PFSK-1 (cell line): ENCODE measurements around the gene DOCK9.

Experiments used
- FOXP2 ChIP-seq: optimal IDR thresholded peaks from 2 replicates; pipeline ENCODE3; 2011; ENCODE audit warnings: borderline replicate concordance, control low read depth, inconsistent platforms; ENCODE audit not compliant: insufficient read depth; ENCODE audit errors: extremely low read length, extremely low read depth
- POLR2AphosphoS5 ChIP-seq: IDR thresholded peaks from 2 replicates; pipeline ENCODE4 v1.6.1; 2012; ENCODE audit warnings: low read depth, mild to moderate bottlenecking, control low read depth, low read length, moderate library complexity
- SIN3A ChIP-seq: IDR thresholded peaks from 2 replicates; pipeline ENCODE4 v1.6.1; 2012; ENCODE audit warnings: mild to moderate bottlenecking, low read length, moderate library complexity, borderline replicate concordance; ENCODE audit not compliant: insufficient read depth
- TAF1 ChIP-seq: IDR thresholded peaks from 2 replicates; pipeline ENCODE4 v1.6.1; 2012; ENCODE audit warnings: low read length, control low read depth, borderline replicate concordance; ENCODE audit not compliant: insufficient read depth
- TF ChIP-seq, protein P1 (sequence below), 2 experiments: IDR thresholded peaks; 2 replicates each; pipeline versions ENCODE4 v1.6.1 to v1.8.0; 2011 to 2012; ENCODE audit warnings: low read depth in 2 of 2, low read length in 2 of 2, control low read depth in 1 of 2, inconsistent platforms in 1 of 2, mild to moderate bottlenecking in 1 of 2, moderate library complexity in 1 of 2; ENCODE audit not compliant: insufficient read depth in 1 of 2

DOCK9 gene

GRCh38 chr13:98792321-98792720 is 185.5 kb downstream of the DOCK9 start:
- TF ChIP-seq, protein P1, sequence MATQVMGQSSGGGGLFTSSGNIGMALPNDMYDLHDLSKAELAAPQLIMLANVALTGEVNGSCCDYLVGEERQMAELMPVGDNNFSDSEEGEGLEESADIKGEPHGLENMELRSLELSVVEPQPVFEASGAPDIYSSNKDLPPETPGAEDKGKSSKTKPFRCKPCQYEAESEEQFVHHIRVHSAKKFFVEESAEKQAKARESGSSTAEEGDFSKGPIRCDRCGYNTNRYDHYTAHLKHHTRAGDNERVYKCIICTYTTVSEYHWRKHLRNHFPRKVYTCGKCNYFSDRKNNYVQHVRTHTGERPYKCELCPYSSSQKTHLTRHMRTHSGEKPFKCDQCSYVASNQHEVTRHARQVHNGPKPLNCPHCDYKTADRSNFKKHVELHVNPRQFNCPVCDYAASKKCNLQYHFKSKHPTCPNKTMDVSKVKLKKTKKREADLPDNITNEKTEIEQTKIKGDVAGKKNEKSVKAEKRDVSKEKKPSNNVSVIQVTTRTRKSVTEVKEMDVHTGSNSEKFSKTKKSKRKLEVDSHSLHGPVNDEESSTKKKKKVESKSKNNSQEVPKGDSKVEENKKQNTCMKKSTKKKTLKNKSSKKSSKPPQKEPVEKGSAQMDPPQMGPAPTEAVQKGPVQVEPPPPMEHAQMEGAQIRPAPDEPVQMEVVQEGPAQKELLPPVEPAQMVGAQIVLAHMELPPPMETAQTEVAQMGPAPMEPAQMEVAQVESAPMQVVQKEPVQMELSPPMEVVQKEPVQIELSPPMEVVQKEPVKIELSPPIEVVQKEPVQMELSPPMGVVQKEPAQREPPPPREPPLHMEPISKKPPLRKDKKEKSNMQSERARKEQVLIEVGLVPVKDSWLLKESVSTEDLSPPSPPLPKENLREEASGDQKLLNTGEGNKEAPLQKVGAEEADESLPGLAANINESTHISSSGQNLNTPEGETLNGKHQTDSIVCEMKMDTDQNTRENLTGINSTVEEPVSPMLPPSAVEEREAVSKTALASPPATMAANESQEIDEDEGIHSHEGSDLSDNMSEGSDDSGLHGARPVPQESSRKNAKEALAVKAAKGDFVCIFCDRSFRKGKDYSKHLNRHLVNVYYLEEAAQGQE (IDR thresholded peaks at IDR 0.05; ENCODE audit: insufficient read depth in 1 of 2, low read depth in 2 of 2, low read length in 2 of 2): no peak
- no peak for TF ChIP-seq FOXP2
- TF ChIP-seq TAF1: no peak
- no peak for TF ChIP-seq POLR2AphosphoS5
- no peak for TF ChIP-seq SIN3A

DNA sequence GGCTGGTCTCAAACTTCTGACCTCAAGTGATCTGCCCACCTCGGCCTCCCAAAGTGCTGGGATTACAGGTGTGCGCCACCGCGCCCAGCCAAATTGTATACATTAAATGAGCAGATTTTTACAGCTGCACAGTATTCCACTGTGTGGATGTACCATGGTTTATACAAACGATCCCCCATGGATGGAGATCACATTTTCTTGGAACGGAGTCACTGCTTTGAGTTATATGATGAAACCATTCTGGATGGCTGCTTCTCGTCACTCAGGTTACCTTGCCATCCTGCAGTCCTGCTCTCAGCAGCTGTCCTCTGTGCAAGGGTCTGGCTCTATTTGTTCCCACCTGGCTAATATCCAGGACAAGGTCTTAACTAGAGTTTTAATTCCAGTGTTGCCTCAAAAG is 186.3 kb downstream of the DOCK9 start:
- TF ChIP-seq TAF1 (no peak), SIN3A (no peak), FOXP2 (no peak), POLR2AphosphoS5 (no peak)
- TF ChIP-seq, protein P1 (IDR thresholded peaks at IDR 0.05; ENCODE audit: insufficient read depth in 1 of 2, low read depth in 2 of 2, low read length in 2 of 2): no peak

DNA sequence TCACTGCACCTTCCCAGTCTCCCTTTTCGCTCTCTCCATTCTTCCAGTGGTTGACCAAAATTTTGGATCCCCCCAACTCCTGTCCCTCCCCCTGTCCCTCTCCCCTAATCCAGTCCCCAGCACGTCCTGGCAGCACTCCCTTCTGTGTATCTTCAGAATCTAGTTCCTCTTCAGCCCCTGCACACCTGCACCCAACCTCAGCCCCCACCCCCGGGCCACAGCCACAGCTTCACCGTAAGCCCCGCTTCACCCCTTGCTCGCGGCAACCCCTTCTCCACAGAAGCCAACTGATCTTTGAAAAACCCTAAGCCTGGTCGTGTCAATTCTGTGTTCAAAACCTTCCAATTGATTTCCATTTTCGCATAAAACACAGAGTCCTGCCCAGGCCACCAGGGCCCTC is 189.9 kb downstream of the DOCK9 start:
- no peak for TF ChIP-seq TAF1
- no peak for TF ChIP-seq SIN3A
- no peak for TF ChIP-seq FOXP2
- TF ChIP-seq POLR2AphosphoS5: no peak
- TF ChIP-seq, protein P1 (IDR thresholded peaks at IDR 0.05; ENCODE audit: insufficient read depth in 1 of 2, low read depth in 2 of 2, low read length in 2 of 2): no peak

GRCh38 chr13:98787173-98787572 is 190.7 kb downstream of the DOCK9 start:
- no peak for TF ChIP-seq POLR2AphosphoS5
- no peak for TF ChIP-seq FOXP2
- TF ChIP-seq TAF1: no peak
- no peak for TF ChIP-seq SIN3A
- TF ChIP-seq, protein P1 (IDR thresholded peaks at IDR 0.05; ENCODE audit: insufficient read depth in 1 of 2, low read depth in 2 of 2, low read length in 2 of 2): no peak

- TF ChIP-seq, protein P1 (IDR thresholded peaks at IDR 0.05; ENCODE audit: insufficient read depth in 1 of 2, low read depth in 2 of 2, low read length in 2 of 2): no peak
Observed at GRCh38 chr13:98786023-98786422, 191.8 kb downstream of the DOCK9 start.
